Neuronal stem cell (in vitro differentiated cells): ENCODE measurements around the gene SLC25A41.

Experiments
- DNase-seq: peaks from one replicate; pipeline ENCODE4 v3.0.0-alpha.2; 2013; ENCODE audit warnings: low spot score
- H2AFZ ChIP-seq: one replicate; pipeline ENCODE4 v1.6.1; 2013; ENCODE audit warnings: mild to moderate bottlenecking, low read length, inconsistent platforms
- H2AK5ac ChIP-seq: 2 replicates; pipeline ENCODE4 v1.6.1; 2013; ENCODE audit warnings: low read depth, mild to moderate bottlenecking, inconsistent platforms, low read length, moderate library complexity, mixed read lengths
- H2BK120ac ChIP-seq: 2 replicates; pipeline ENCODE4 v1.6.1; 2013; ENCODE audit warnings: low read depth, mild to moderate bottlenecking, inconsistent platforms, low read length, moderate library complexity, mixed read lengths
- H2BK12ac ChIP-seq: one replicate; pipeline ENCODE4 v1.6.1; 2013; ENCODE audit warnings: low read length, inconsistent platforms
- H2BK15ac ChIP-seq: 2 replicates; pipeline ENCODE4 v1.6.1; 2013; ENCODE audit warnings: mild to moderate bottlenecking, low read length, inconsistent platforms, mixed read lengths
- H2BK5ac ChIP-seq: one replicate; pipeline ENCODE4 v1.6.1; 2013; ENCODE audit warnings: inconsistent platforms, mild to moderate bottlenecking, low read length, moderate library complexity
- H3K14ac ChIP-seq: one replicate; pipeline ENCODE4 v1.6.1; 2013; ENCODE audit warnings: low read length, inconsistent platforms
- H3K18ac ChIP-seq: 2 replicates; pipeline ENCODE4 v1.6.1; 2013; ENCODE audit warnings: low read length, inconsistent platforms
- H3K23ac ChIP-seq: 2 replicates; pipeline ENCODE4 v1.6.1; 2013; ENCODE audit warnings: low read depth, mild to moderate bottlenecking, mixed read lengths, low read length, inconsistent platforms; ENCODE audit not compliant: poor library complexity
- H3K27ac ChIP-seq: replicated peaks from 3 replicates; pipeline ENCODE4 v1.5.1; 2013; ENCODE audit warnings: low read length, inconsistent platforms
- H3K27me3 ChIP-seq, 3 experiments: 2 replicates each; pipeline ENCODE4 v1.6.1; 2013; ENCODE audit warnings: low read length in 3 of 3, mild to moderate bottlenecking in 2 of 3, inconsistent platforms in 1 of 3, low read depth in 1 of 3, mixed read lengths in 1 of 3, moderate library complexity in 1 of 3; ENCODE audit not compliant: control insufficient read depth in 3 of 3, insufficient read depth in 3 of 3
- H3K36me3 ChIP-seq, 2 donors: replicated peaks in 1 of 2; 2 replicates each; pipeline ENCODE4 v1.6.1; 2013; ENCODE audit warnings: low read length in 2 of 2; ENCODE audit not compliant: control insufficient read depth in 2 of 2, insufficient read depth in 2 of 2
- H3K4ac ChIP-seq: 2 replicates; pipeline ENCODE4 v1.6.1; 2013; ENCODE audit warnings: inconsistent platforms, mild to moderate bottlenecking, low read length, moderate library complexity
- H3K4me1 ChIP-seq, 2 donors: 1 replicate in 1 of 2; 2 replicates in 1 of 2; pipeline ENCODE4 v1.6.1; 2013; ENCODE audit warnings: low read length in 2 of 2, low read depth in 1 of 2; ENCODE audit not compliant: control insufficient read depth in 2 of 2, insufficient read depth in 1 of 2
- H3K4me2 ChIP-seq: one replicate; pipeline ENCODE4 v1.6.1; 2013; ENCODE audit warnings: mild to moderate bottlenecking, low read length, inconsistent platforms; ENCODE audit not compliant: insufficient read depth, poor library complexity, severe bottlenecking
- H3K4me3 ChIP-seq, 2 donors: 2 replicates each; pipeline ENCODE4 v1.5.1; 2013; ENCODE audit warnings: low read length in 2 of 2, mild to moderate bottlenecking in 2 of 2, inconsistent platforms in 1 of 2, moderate library complexity in 1 of 2
- H3K79me1 ChIP-seq: one replicate; pipeline ENCODE4 v1.6.1; 2013; ENCODE audit warnings: low read depth, mild to moderate bottlenecking, inconsistent platforms, low read length, moderate library complexity
- H3K9ac ChIP-seq: one replicate; pipeline ENCODE4 v1.6.1; 2013; ENCODE audit warnings: mild to moderate bottlenecking, low read depth, low read length, inconsistent platforms; ENCODE audit not compliant: poor library complexity
- H3K9me3 ChIP-seq, 2 donors: replicated peaks in 1 of 2; 2 replicates each; pipeline versions ENCODE3 to v1.6.1; 2013; ENCODE audit warnings: low read length in 2 of 2, mild to moderate bottlenecking in 2 of 2, inconsistent platforms in 1 of 2, low read depth in 1 of 2, mixed read lengths in 1 of 2, moderate library complexity in 1 of 2; ENCODE audit not compliant: control insufficient read depth in 2 of 2, insufficient read depth in 1 of 2
- H4K8ac ChIP-seq: one replicate; pipeline ENCODE4 v1.6.1; 2013; ENCODE audit warnings: low read depth, mild to moderate bottlenecking, inconsistent platforms, low read length, moderate library complexity
- H4K91ac ChIP-seq: one replicate; pipeline ENCODE4 v1.6.1; 2013; ENCODE audit warnings: low read length, low read depth, mild to moderate bottlenecking, inconsistent platforms; ENCODE audit not compliant: poor library complexity
- WGBS, 2 donors: extraction: QIAGEN DNeasy Blood & Tissue Kit; methylation state at CpG; one replicate each; pipeline ENCODE4 v1.1.7; 2013; ENCODE audit warnings: missing lambda C conversion rate in 2 of 2, mixed read lengths in 1 of 2; ENCODE audit not compliant: insufficient read length in 2 of 2, insufficient replicate concordance in 1 of 2; ENCODE audit errors: extremely low coverage in 2 of 2; 5-methylcytosine and 5-hydroxymethylcytosine counted together

Gene SLC25A41

DNA sequence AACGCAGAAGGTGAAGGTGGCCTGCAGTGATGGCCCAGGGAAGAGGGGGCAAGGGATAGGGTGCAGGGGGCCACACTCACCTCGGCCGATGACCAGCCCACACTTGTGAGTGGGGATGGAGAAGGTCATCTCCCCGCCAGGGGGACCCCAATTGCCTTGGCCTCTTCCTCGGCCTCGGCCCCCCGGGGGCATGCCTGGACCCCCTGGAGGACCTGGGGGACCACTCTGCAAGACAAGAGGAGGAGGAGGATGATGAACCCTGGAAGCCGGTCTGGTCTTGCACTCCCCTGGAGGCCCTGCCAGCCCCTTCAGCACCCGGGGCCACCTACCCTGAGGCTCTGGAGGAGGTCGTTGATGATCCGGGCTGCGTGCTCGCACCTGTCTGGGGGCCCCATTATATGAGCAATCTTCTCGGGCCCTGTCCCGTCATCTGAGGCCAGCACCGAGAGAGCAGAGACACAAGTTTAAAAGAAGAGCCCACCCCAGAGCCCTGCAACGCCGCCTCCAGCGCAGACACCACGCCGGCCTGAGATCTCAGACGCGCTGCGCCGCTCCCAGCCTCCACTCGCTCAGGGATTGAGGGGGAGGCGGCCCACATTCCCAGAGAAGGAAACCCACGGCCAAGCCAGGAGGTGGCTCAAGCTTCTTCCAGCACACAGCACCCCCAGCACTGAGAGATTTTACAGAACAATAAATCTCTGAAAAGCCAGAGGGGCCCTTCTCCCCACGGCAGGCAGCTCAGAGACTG, 16.7 kb downstream of the SLC25A41 start:
- DNase-seq = no peak
- Histone ChIP-seq H2AFZ (no peak overlapping the region), H4K8ac (no peak overlapping the region), H3K4ac (no peak overlapping the region), H3K9ac (peak overlapping the region; percentile 66), H3K36me3 (peaks cover 71 to 94% of the 10 kb centered on the region in 2 donors), H3K4me2 (no peak overlapping the region), H4K91ac (no peak overlapping the region), H2BK120ac (no peak overlapping the region), H3K4me1 (peaks cover 0 to 1% of the 10 kb centered on the region in 2 donors), H3K27me3 (no peaks in the 10 kb centered on the region), H2BK15ac (no peak overlapping the region), H3K4me3 (no peak overlapping the region), H3K9me3 (no peaks in the 10 kb centered on the region), H2AK5ac (no peak overlapping the region), H3K27ac (no peak overlapping the region), H3K79me1 (peaks cover 46% of the 10 kb centered on the region), H3K18ac (no peak overlapping the region), H2BK12ac (no peak overlapping the region), H3K14ac (no peak overlapping the region), H2BK5ac (peak overlapping the region; percentile 54), H3K23ac (no peak overlapping the region)
- no CpG with 5 or more reads among the region's 29 CpGs for WGBS, 2 donors

DNA sequence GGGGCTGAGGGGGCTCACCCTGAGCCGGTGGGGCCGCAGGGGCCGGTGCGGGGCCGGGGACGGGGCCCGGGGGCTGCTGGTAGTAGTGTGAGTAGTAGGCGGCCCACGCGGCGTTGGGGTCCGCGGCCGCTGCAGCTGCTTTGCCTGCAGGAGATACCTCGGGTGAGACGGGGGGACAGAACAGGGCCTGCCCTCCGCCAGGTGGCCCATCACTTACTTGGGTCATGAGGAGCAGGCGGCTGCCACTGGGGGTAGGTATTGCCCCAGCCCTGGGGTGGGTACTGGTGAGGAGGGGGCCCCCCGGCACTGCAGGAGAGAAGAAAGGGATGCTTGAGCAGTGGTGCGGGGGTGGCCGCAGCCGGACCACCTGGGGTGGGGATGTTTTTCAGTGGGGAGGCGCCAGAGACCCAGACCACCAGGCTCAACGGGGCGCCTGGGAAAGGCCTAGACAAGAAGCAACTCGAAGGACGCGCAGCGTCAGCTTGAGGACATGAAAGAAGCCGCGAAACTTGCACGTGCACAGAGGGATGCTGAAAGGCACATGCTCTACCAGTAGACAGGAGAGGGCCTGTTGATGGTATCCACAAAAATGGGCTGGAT, 17.9 kb downstream of the SLC25A41 start:
- H3K4ac ChIP-seq = no peak overlapping the region
- no peak overlapping the region for H4K91ac ChIP-seq
- H2AFZ ChIP-seq = no peak overlapping the region
- H2AK5ac ChIP-seq = no peak overlapping the region
- no peaks in the 10 kb centered on the region for H3K4me1 ChIP-seq
- WGBS, 2 donors = no CpG with 5 or more reads among the region's 32 CpGs
- no peak overlapping the region for H3K23ac ChIP-seq
- no peak overlapping the region for H3K9ac ChIP-seq
- no peak overlapping the region for H3K14ac ChIP-seq
- no peak overlapping the region for H2BK120ac ChIP-seq
- no peak for DNase-seq
- no peak overlapping the region for H3K4me3 ChIP-seq
- H2BK5ac ChIP-seq = no peak overlapping the region
- no peaks in the 10 kb centered on the region for H3K9me3 ChIP-seq
- H2BK12ac ChIP-seq = no peak overlapping the region
- no peak overlapping the region for H3K27ac ChIP-seq
- H4K8ac ChIP-seq = no peak overlapping the region
- H2BK15ac ChIP-seq = no peak overlapping the region
- peaks cover 38% of the 10 kb centered on the region for H3K79me1 ChIP-seq
- H3K18ac ChIP-seq = no peak overlapping the region
- no peaks in the 10 kb centered on the region for H3K27me3 ChIP-seq
- peaks cover 59 to 82% of the 10 kb centered on the region in 2 donors for H3K36me3 ChIP-seq
- H3K4me2 ChIP-seq = no peak overlapping the region

DNA sequence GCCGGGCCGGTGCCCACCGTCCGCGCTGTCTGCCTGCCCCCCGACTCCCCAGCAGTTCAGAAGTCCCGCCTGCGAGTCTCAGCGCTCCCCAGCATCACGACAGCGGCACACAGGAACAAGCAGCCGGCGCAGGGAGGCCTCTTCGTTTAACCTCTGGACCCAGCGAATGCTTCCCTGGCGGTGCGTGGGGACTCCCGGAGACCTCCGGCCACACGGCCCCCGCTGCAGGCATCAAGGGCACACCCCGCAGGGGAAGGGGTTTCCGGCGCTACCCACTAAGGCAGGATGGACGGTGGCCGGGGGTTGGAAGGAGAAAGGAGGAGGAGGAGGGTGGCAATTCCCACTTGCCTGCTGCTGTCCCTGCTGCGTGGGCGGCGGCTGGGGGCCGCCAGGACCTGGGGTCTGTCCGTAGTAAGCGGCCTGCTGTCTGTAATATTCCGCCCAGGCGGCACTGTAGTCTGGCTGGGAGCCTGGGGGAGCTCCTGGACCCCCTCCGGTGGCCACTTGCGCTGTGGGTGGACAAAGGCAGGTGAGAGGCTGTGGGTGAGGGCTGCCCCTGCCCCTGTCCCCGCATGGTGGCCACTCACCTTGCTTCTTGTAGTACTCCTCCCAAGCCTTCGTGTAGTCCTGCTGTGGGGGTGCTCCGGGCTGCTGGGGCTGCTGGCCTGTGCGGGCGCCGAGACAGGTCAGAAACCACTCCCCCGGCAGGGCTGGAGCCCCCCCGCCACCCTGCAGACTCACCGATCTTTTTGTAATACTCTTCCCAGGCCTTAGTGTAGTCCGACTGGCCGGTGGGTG, 18.6 kb downstream of the SLC25A41 start:
- no peak overlapping the region for H2AFZ ChIP-seq
- H3K27me3 ChIP-seq = no peaks in the 10 kb centered on the region
- H3K4ac ChIP-seq = no peak overlapping the region
- peak overlapping the region; percentile 41 for H2BK12ac ChIP-seq
- peak overlapping the region; percentile 43 for H4K8ac ChIP-seq
- no peaks in the 10 kb centered on the region for H3K9me3 ChIP-seq
- H2BK120ac ChIP-seq = no peak overlapping the region
- no peak overlapping the region for H4K91ac ChIP-seq
- WGBS, 2 donors = no CpG with 5 or more reads among the region's 47 CpGs
- no peak overlapping the region for H3K14ac ChIP-seq
- no peak overlapping the region for H3K4me2 ChIP-seq
- H3K23ac ChIP-seq = no peak overlapping the region
- H3K79me1 ChIP-seq = peaks cover 33% of the 10 kb centered on the region
- no peak for DNase-seq
- no peak overlapping the region for H2BK15ac ChIP-seq
- peaks cover 53 to 75% of the 10 kb centered on the region in 2 donors for H3K36me3 ChIP-seq
- H3K27ac ChIP-seq = no peak overlapping the region
- H3K18ac ChIP-seq = no peak overlapping the region
- H3K9ac ChIP-seq = no peak overlapping the region
- H3K4me3 ChIP-seq = no peak overlapping the region
- H3K4me1 ChIP-seq = no peaks in the 10 kb centered on the region
- H2BK5ac ChIP-seq = no peak overlapping the region
- H2AK5ac ChIP-seq = no peak overlapping the region
